Breast epithelium (tissue), 4 donors: Measurements from ENCODE around the gene ZPBP2. TPM values are rescaled to one million over a fixed set of nuclear protein-coding genes. Genes with fewer than 3 reads are reported as not detected.

Experiments used
- DNase-seq, 2 donors: peaks; one replicate each; pipeline ENCODE4 v3.0.0-alpha.2; 2019; ENCODE audit warnings: low spot score in 2 of 2
- H3K27ac ChIP-seq, 2 donors: fragments of 200-600 bp; sonication (generic) in 1 of 2; one replicate each; pipeline ENCODE4 v1.5.1; 2016 to 2019; ENCODE audit warnings: mild to moderate bottlenecking in 1 of 2
- H3K27me3 ChIP-seq, 2 donors: fragments of 200-600 bp; sonication (generic) in 1 of 2; one replicate each; pipeline versions ENCODE4 v1.5.1 to v1.6.0; 2017 to 2019; ENCODE audit warnings: control low read depth in 1 of 2, mild to moderate bottlenecking in 1 of 2
- H3K36me3 ChIP-seq: fragments of 200-600 bp; one replicate; pipeline ENCODE4 v1.5.1; 2019
- H3K4me1 ChIP-seq, 2 donors: fragments of 200-600 bp; sonication (generic); one replicate each; pipeline ENCODE4 v1.5.1; 2016 to 2019; ENCODE audit warnings: control low read depth in 1 of 2
- H3K4me3 ChIP-seq, 3 donors: fragments of 200-600 bp; sonication (generic); 1 replicate in 2 of 3; 2 replicates in 1 of 3; pipeline ENCODE4 v1.5.1; 2016 to 2019; ENCODE audit warnings: mild to moderate bottlenecking in 3 of 3, moderate library complexity in 2 of 3
- H3K9me3 ChIP-seq, 2 donors: fragments of 200-600 bp; sonication (generic) in 1 of 2; one replicate each; pipeline ENCODE4 v1.5.1; 2016 to 2019; ENCODE audit warnings: control low read depth in 1 of 2
- CTCF ChIP-seq, 3 donors: fragments of 450-650 bp; IDR thresholded peaks; one replicate each; pipeline ENCODE4 v1.5.1; 2016 to 2017; ENCODE audit warnings: antibody characterized with exemption in 3 of 3, mild to moderate bottlenecking in 3 of 3, moderate library complexity in 3 of 3
- POLR2A ChIP-seq: fragments of 450-650 bp; IDR thresholded peaks from one replicate; pipeline ENCODE4 v1.6.1; 2016; ENCODE audit warnings: antibody characterized with exemption, mild to moderate bottlenecking, moderate library complexity
- POLR2AphosphoS5 ChIP-seq, 3 donors: sonication (generic); formaldehyde crosslinking; IDR thresholded peaks; one replicate each; pipeline ENCODE4 v1.6.1; 2017; ENCODE audit warnings: antibody characterized with exemption in 3 of 3
- intact Hi-C: fragments of 100-400 bp; cut with DNase I; formaldehyde crosslinking; loops from one replicate; pipeline ENCODE4 v1.15.1; 2023; ENCODE audit warnings: low total_unique reads
- total RNA-seq, 3 donors: library from RNA; depleted of rRNA; stranded (reverse); fragments of >200 nt; gene quantifications; one replicate each; pipeline ENCODE4 v1.1.0, GENCODE V29; 2016

ZPBP2 gene
- total RNA-seq, 3 donors from 2014 or later = not detected

GRCh38 chr17:39921323-39921722 lies 53.3 kb downstream of the ZPBP2 start:
- TF ChIP-seq POLR2A (no peak), POLR2AphosphoS5 (IDR thresholded peaks at IDR 0.05) (no peak), CTCF (IDR thresholded peaks at IDR 0.05) (no peak)
- Histone ChIP-seq H3K4me3 (no peak overlapping the region), H3K36me3 (no peaks in the 10 kb centered on the region), H3K27me3 (no peaks in the 10 kb centered on the region), H3K4me1 (peaks cover 4 to 19% of the 10 kb centered on the region in 2 donors), H3K9me3 (no peaks in the 10 kb centered on the region), H3K27ac (no peak overlapping the region)
- DNase-seq = no peak
- intact Hi-C loops = no loop called here

- Histone ChIP-seq H3K4me1 (peaks cover 4 to 23% of the 10 kb centered on the region in 2 donors), H3K27me3 (no peaks in the 10 kb centered on the region), H3K9me3 (no peaks in the 10 kb centered on the region), H3K27ac (no peak overlapping the region), H3K4me3 (no peak overlapping the region), H3K36me3 (no peaks in the 10 kb centered on the region)
- DNase-seq = no peak
- TF ChIP-seq POLR2AphosphoS5 (IDR thresholded peaks at IDR 0.05) (no peak), POLR2A (no peak), CTCF (IDR thresholded peaks at IDR 0.05) (no peak)
- intact Hi-C loops = no loop called here
These were observed 54.0 kb downstream of the ZPBP2 start for GRCh38 chr17:39922006-39922405.

GRCh38 chr17:39923230-39923629 lies 55.2 kb downstream of the ZPBP2 start:
- DNase-seq = no peak
- H3K4me1 ChIP-seq = peaks cover 4 to 23% of the 10 kb centered on the region in 2 donors
- H3K27me3 ChIP-seq = no peaks in the 10 kb centered on the region
- intact Hi-C loops = no loop called here
- no peak overlapping the region for H3K27ac ChIP-seq
- no peaks in the 10 kb centered on the region for H3K36me3 ChIP-seq
- no peak overlapping the region for H3K4me3 ChIP-seq
- TF ChIP-seq CTCF (IDR thresholded peaks at IDR 0.05) = no peak
- TF ChIP-seq POLR2A = no peak
- no peak for TF ChIP-seq POLR2AphosphoS5 (IDR thresholded peaks at IDR 0.05)
- H3K9me3 ChIP-seq = no peaks in the 10 kb centered on the region

GRCh38 chr17:39923836-39924690 lies 56.1 kb downstream of the ZPBP2 start:
- H3K27ac ChIP-seq = peak overlapping the region; percentile 22 to 93
- no peak overlapping the region for H3K4me3 ChIP-seq
- DNase-seq = no peak
- intact Hi-C loops = no loop called here
- no peak for TF ChIP-seq CTCF (IDR thresholded peaks at IDR 0.05)
- TF ChIP-seq POLR2AphosphoS5 (IDR thresholded peaks at IDR 0.05) = no peak
- no peak for TF ChIP-seq POLR2A
- H3K9me3 ChIP-seq = no peaks in the 10 kb centered on the region
- peaks cover 11 to 23% of the 10 kb centered on the region in 2 donors for H3K4me1 ChIP-seq
- no peaks in the 10 kb centered on the region for H3K27me3 ChIP-seq
- no peaks in the 10 kb centered on the region for H3K36me3 ChIP-seq

- peak overlapping the region; percentile 22 to 93 for H3K27ac ChIP-seq
- no peak for DNase-seq
- intact Hi-C loops = no loop called here
- H3K4me3 ChIP-seq = no peak overlapping the region
- no peaks in the 10 kb centered on the region for H3K36me3 ChIP-seq
- H3K27me3 ChIP-seq = no peaks in the 10 kb centered on the region
- H3K4me1 ChIP-seq = peaks cover 11 to 23% of the 10 kb centered on the region in 2 donors
- no peaks in the 10 kb centered on the region for H3K9me3 ChIP-seq
- TF ChIP-seq POLR2A = no peak
- TF ChIP-seq POLR2AphosphoS5 (IDR thresholded peaks at IDR 0.05) = no peak
- TF ChIP-seq CTCF (IDR thresholded peaks at IDR 0.05) = no peak
These were observed 56.7 kb downstream of the ZPBP2 start for GRCh38 chr17:39924691-39925055.
